ENCODE data around the gene SRI.
"Not testable (repeated sequence)": the region's sequence is repeated elsewhere in the genome, so short reads cannot be mapped to it uniquely, and the experiment has no call there.

SRI gene, protein sequence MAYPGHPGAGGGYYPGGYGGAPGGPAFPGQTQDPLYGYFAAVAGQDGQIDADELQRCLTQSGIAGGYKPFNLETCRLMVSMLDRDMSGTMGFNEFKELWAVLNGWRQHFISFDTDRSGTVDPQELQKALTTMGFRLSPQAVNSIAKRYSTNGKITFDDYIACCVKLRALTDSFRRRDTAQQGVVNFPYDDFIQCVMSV

DNA sequence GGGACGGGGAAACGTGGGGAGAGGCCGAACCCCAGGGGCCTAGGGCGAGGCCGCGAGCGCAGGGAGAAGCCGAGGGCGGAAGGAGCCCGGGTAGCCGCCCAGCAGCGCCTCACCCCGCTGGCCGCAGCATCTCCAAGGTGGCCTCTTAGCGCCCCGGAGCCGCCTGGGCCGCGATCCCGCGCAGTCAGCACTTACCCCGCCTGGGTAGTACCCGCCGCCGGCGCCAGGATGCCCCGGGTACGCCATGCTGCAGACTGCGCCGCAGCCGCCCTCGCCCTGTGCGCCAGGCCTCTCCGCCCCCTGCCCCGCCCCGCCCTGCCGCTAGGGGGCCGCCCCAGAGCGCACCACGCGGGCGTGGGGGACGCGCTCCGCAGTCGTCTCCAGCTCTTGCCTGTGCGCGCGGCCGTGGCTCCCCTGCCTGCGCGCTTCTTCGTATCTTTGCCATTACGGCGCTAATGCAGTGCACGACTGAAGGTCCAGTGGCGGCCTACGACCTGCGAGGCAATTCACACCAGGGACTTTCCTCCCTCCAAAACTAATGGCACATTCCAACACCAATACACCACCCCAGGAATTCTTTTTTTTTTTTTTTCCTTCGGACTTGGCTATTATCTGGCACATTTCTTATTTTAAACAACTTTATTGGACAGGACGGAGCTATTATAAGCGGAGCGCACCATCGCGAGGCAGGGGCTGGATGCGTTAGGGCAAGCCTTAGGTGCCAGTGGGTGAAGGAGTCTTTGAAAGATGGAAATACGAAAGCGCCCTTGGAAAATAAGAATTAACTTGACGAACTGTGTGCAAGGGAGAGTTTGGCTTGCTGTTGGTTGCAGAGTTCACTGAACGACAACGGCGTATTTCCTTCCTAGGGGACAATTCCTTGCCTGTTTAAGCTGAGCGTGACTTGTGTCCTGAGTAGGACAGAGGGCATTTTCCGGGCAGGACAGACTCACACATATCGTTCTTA lies at the start of gene SRI:
SRI (minus strand) TSS at position 258 of the 967 bp plus-strand sequence; CDS start at position 246, 12 bp downstream.
- DNase-seq (ENCODE audit: low read depth in 1 of 2, low spot score in 1 of 2): peak; percentile 80 to 84

DNA sequence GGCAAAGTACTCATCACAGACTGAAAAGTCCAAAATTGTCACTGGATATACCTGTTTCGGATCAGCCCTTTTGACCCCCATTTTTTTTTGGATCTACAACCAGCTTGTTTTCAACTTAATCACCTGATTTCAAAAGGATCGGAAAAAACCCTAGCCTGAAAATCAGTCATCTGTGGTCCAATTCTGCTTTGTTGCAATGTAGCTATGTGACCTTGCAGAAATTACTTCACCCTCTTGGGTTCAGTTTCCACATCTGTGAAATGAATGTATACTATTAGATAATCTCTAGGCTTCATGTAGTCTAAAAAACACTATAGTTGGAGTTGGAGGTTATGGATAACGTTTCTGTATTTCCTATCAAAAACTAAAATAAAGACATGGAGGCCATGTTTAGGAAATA lies 49.7 kb upstream of the SRI start:
- no peak for DNase-seq (ENCODE audit: low read depth in 1 of 2, low spot score in 1 of 2)

DNA sequence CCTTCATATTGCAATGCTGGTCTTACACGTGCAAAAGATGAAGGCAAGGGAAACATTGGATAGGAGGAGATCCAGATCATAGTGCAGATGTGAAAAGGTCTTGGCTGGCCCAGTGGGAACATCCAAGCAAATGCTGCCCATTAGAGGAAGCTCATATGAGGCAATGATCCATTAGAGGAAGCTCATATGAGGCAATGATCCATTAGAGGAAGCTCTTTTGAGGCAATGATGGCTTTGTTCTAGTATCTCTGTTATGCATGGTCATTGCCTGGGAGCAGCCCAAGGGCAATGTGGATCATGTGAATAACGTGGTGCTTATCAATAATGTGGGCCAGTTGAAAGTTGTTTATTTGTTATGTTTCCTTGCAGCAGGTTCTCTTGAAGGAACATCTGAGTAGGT lies 49.0 kb upstream of the SRI start:
- no peak for DNase-seq (ENCODE audit: low read depth in 1 of 2, low spot score in 1 of 2)

DNA sequence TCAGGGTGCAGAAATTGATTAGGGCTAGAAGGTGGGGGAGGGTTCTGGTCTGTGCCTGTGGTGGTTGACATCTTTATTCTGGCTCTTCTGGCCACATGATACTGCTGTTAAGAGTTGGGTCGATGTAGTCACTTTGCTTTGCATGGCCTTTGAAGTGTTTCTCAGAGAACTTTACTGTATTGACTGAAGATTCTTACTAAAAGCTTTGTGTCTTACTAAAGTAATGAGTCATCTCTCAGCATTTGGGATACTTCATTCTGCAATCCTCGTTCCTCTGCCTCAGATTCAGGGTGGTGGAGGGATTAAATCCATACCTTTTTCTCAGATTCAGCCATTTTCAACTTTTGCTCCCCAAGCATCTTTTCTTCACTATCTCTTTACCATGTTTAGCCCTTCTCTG lies 48.2 kb upstream of the SRI start:
- DNase-seq (ENCODE audit: low read depth in 1 of 2, low spot score in 1 of 2): no peak

DNA sequence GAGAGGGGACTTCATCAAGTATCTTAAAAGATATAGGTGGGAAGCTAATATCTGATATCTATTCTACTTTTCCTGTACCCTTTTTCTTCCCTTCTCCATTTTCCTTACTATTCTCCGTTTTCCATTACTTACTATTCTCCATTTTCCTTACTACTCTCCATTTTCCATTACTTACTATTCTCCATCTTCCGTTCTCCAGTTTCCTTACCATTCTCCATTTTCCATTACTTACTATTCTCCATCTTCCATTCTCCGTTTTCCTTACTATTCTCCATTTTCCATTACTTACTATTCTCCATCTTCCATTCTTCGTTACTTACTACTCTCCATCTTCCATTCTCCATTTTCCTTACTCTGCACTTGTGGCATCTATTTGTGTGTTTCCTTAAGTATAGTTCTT lies 47.6 kb upstream of the SRI start:
- no peak for DNase-seq (ENCODE audit: low read depth in 1 of 2, low spot score in 1 of 2)

DNA sequence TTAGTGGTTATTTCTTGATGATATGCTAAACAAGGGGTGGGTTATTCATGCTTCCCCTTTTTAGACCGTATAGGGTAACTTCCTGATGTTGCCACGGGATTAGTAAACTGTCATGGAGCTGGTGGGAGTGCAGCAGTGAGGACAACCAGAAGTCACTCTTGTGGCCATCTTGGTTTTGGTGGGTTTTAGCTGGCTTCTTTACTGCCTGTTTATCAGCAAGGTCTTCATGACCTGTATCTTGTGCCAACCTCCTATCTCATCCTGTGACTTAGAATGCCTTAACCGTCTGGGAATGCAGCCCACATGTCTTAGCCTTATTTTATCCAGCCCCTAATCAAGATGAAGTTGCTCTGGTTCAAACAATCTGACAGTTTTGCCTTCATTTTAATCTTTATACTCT lies 45.1 kb upstream of the SRI start:
- DNase-seq (ENCODE audit: low read depth in 1 of 2, low spot score in 1 of 2): not testable (repeated sequence)

DNA sequence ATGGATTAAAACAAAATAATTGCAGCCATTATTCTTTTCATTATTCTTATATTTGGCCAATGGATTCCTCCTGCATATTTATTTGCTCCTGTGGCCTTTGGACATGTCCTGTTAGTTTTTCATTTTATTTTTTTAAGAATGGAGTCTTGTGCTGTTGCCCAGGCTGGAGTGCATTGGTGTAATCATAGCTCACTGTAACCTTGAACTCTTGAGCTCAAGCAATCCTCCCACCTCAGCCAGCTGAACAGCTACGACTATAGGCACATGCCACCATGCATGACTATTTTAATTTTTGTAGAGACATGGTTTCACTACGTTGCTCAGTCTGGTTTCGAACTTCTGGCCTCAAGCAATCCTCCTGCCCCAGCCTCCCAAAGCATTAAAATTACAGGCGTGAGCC lies 42.7 kb upstream of the SRI start:
- no peak for DNase-seq (ENCODE audit: low read depth in 1 of 2, low spot score in 1 of 2)

DNA sequence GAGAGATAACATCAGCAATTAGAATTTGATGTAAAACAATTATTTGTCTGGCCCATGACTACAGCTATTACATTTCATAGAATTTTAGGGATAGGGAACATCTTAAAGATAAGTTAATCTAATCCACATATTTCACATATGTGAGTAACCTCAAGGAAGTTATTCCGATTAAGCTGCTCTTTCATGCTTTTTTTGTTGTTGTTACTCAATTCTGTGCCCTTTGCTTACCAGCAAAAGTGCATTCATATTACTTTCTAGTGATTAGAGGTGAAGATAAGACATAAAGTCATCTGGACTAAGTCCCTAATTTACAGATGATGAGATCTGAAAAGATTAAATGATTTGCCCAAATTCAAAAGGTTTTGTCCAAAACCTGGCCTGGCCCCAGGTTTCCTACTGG lies 40.9 kb upstream of the SRI start:
- no peak for DNase-seq (ENCODE audit: low read depth in 1 of 2, low spot score in 1 of 2)

DNA sequence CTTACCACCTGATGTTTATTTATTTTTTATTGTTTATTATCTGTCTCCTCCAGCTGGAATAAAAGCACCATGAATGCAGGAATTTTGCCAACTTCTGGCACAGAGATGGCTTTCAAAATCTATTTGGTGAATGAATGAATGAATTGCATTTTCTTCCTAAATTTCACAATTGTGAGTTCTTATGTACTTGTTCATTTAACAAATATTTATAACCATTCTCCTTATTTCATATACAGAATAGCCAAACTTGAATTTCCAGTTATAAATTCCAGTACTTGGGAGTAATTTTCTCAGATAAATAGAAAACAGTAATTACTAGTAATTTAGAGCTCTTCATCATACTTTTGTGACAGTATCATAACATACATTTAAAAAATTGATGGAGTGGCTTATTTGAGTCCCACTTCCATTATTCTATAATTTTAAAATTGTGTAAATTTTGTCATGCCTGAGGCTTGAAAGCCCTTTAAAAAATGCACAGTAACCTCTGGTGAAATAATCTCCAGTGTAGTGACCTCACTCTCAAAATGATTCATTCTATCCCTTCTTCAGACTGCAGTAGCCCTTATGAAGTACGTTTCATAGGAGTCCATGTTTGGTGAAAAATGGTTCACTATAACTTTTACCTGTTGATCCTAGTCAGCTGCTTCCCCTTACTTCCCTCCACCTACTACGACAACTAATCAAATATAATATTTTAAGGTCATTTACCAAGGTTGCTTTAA lies 40.0 kb upstream of the SRI start:
- no peak for DNase-seq (ENCODE audit: low read depth in 1 of 2, low spot score in 1 of 2)

DNA sequence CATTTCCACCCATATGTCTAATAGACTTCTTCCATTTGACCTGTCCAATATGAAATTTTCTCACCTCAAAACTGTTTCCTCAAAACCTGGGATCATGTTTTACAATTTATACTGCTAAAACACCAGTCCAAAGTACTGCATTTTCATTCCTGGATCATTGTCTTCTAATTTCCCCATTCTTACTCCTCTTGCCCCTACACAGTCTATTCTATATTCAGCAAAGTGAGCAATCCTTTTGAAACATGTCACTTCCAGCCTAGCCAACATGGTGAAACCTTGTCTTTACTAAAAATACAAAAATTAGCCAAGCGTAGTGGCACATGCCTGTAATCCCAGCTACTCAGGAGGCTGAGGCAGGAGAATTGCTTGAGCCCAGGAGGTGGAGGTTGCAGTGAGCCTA lies 38.5 kb upstream of the SRI start:
- not testable (repeated sequence) for DNase-seq (ENCODE audit: low read depth in 1 of 2, low spot score in 1 of 2)

DNA sequence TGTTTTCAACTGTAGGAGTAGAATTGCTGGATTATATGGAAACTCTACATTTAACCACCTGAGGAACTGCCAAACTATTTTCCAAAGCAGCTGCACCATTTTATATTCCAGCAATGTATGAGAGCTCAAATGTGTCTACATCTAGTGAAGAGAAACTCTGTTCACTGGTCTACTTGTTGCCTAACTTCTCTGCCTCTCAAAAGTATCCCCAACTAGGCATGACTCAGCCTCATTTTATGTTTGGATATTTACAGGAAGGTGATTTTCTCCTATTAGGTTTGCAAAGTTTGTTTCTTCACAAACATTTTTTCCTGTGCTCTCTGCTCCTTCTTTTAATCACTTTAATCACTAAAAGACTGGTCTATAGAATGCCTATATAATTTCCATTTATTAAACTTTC lies 37.1 kb upstream of the SRI start:
- DNase-seq (ENCODE audit: low read depth in 1 of 2, low spot score in 1 of 2): no peak

DNA sequence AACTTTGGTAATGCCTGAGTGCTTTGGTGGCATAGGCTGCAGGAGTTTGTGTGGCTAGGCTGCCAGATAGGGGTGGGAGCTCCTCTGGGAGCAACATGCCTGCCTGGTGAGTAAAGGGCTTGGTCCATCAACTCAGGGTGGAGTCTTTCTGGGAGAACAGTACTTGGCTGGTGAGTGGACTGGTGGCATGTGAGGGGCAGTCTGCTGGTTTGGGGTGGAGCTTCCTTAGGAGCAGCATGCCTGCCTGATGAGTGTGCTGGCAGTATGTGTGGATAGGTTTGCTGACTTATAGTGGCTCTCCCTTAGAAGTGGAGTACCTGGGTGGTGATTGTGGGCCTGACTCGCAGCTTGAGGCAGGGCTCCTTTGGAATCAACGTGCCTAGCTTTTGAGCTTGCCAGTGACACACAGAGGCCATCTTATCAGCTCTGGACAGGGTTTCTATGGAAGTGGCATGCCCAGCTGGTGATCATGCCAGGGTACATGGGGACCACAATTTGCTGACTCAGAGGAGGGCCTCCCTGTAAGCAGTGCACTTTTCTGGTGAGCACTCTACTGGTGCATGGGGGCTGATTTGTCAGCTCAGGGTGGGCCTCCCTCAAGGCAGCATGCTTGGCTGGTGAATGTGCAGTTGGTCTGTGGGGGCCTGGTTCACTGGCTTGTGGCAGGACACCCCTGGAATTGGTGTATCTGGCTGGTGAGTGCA lies 35.0 kb upstream of the SRI start:
- no peak for DNase-seq (ENCODE audit: low read depth in 1 of 2, low spot score in 1 of 2)

DNA sequence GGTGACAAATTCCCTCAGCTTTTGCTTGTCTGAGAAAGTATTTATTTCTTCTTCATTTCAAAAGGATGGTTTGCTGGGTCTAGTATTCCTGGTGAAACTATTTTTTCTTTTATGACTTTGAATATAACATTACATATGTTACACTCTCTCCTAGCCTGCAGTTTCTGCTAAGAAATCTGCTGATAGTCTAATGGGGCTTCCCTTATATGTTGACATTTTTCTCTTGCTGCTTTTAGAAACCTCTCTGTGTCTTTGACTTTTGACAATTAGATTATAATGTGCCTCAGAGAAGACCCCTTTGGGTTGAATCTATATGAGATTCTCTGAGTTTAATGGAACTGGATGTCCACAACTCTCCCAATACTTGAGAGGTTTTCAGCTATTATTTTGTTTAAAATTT lies 33.8 kb upstream of the SRI start:
- no peak for DNase-seq (ENCODE audit: low read depth in 1 of 2, low spot score in 1 of 2)

DNA sequence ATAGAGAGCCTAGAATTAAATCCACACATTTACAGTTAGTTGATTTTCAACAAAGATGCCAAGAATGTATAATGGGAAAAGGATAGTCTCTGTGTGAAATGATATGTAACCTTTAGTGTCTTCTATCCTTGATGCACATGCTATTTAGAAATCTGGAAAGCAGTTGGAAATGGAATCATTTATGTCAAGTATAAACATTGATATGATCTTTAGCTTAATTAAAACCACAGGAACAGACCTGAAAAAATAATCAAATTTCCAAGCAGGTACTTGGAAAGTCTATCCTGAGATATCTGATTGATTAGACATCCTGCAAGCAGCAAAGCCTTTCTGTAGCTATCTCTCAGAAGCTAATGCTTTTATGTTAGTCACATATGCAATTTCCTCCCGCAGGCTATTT lies 24.4 kb upstream of the SRI start:
- no peak for DNase-seq (ENCODE audit: low read depth in 1 of 2, low spot score in 1 of 2)

DNA sequence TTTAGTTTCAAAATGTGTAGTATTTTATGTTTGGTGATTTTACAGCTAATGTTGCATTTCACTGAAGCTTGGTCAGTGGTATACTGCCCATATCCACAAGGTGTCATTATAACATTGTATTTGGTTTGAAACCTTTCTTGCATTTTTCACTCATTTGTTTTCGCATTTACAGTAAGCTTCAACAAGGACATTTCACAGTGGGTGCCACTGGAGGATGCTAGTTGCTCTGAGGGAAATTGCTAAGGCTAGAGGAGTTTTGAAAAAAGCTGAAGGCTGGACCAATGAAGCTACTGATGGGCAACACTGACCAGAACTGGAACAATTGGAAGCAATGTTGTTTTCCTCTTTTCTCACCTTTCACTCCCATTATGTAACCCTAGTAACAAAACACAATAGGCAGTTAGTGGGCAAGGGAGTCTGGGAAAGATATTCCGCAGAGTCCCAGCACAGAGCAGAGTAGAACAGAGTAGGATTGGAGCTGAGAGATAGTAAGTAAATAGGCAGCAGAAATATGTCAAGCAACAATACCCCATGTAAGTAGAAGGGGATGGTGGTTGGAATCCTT lies 23.6 kb upstream of the SRI start:
- no peak for DNase-seq (ENCODE audit: low read depth in 1 of 2, low spot score in 1 of 2)

DNA sequence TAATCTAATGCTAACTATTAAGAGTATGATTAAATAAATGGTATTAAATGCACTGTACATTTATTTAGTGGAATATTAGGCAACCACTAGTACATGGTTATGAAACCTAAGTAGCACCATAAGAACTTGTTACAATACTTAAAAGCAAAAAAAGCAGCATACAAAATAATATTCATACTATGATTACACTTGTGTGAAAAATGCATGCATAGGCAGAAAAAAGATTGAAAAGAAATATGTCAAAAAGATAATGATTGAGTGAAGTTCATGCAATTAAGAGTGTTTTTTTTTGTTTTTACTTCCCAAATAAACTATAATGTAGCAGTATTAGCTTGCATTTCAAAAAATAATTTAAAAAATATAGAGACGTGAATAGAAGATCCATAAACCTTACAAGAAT lies 20.0 kb upstream of the SRI start:
- DNase-seq (ENCODE audit: low read depth in 1 of 2, low spot score in 1 of 2): no peak

DNA sequence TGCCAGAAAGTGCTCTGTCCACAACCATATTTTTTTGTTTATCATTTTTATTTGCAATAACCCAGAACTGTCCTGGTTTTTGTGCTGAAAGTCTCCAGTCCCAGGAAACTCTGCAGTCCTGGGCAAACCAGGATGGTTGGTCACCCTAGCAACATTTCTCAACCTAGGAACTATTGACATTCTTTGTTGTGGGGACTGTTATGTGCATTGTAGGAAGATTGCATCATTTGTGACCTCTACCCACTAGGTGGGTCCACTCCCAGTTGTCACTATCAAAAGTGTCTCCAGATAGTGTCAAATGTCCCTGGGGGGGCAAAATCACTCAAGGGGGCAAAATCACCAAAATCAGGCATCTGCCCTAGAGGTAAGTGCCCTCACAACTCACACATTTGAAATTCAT lies 14.0 kb upstream of the SRI start:
- DNase-seq (ENCODE audit: low read depth in 1 of 2, low spot score in 1 of 2): no peak

DNA sequence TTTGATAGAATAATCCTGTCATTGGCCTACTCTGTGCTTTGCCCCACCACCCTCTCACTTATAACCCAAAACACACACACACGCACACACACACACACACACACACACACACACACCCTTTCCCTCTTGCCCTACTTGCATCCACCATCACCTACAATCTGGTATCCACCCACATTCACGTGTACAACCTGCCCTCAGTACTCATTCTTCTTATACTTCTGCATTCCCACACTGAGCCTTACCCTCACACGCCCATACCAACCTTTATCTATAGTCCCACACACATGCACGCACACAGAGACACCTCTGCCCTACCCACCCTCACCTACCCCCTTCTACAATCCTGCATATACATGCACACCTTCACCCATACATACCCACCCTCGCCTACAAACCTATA lies 10.8 kb upstream of the SRI start:
- no peak for DNase-seq (ENCODE audit: low read depth in 1 of 2, low spot score in 1 of 2)

DNA sequence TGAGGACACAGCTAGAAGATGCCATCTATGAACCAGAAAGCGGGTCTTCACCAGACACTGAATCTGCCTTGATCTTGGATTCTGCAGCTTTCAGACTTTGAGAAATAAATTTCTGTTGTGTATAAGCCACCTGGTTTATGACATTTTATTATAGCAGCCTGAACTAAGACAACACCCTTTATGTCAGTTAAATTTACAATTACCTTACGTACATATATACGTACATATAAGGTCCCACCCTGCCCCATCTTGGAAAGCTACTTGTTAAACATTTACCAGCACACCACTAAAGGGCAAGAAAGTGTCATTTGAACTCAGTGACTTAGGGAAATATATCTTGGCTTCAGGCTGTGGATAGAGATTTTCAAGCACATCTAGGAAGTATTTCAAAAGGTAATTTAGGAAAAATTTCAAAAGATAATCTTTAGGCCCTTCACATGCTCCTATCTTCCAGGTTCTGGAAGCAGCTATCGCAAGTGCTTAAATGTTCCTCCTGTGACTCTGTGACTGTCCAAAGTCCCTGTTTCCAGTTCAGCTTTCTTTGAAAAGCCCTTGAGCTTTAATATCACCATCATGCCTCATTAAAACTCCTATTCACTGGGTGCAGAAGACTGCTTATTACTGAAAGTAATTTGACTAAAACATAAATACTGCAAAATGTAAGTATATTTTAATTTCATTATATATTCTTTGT lies 9.6 kb upstream of the SRI start:
- DNase-seq (ENCODE audit: low read depth in 1 of 2, low spot score in 1 of 2): no peak

DNA sequence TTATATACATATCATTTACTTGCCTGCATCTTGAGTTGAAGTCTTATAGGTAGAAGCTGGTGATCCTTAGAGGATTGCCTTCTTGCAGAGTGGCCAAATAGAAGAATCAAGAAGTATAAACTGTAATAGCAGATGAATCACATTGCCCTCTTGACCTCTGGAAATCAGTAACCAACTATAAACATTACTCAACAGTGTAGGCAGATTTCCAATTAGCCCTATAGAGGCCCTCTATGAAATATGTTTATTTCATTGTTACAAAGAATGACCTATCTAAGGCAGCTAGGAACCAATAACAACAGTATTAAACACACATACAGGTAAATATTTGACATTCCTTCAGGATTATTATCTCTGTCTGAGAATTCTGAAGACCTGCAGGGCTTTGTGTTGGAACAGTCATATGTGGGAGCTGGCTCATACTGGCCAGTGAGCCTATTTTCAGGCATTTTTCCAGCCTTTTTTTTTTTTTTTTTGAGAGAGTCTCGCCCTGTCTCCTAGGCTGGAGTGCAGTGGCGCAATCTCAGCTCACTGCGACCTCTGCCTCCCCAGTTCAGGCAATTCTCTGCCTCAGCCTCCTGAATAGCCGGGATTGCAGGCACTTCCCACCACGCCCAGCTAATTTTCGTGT lies 7.2 kb upstream of the SRI start:
- DNase-seq (ENCODE audit: low read depth in 1 of 2, low spot score in 1 of 2): no peak

Measured in activated CD4-positive, alpha-beta T cell treated with anti-CD3 and anti-CD28 coated beads, Interleukin-2, amount 50 U/mL, for 24 hours (primary cell).